ENCODE measurements around the gene SLC7A14.
"Not testable (repeated sequence)": the region's sequence is repeated elsewhere in the genome, so short reads cannot be mapped to it uniquely, and the experiment has no call there.

Gene SLC7A14

DNA sequence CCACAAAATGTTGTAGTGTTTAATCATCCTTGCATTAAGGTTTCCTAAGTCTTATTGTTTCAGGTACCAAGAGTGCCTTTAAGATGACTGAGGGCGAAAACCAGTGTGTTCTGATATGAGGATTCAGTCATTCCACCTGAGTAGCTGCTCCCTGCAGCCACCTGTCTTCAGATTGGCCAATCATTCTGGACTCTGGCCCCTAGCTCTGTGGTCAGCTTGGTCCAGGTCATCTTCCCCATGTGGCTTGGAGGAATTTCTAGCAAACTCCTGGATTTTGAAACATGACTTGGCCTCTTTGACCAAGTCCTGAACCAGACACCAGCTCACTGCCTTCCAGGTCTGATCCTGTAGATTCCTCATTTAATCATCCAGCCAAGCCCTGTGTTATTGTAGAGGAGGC is 7.8 kb upstream of the SLC7A14 start:
- no peak for DNase-seq (ENCODE audit: low spot score)

DNA sequence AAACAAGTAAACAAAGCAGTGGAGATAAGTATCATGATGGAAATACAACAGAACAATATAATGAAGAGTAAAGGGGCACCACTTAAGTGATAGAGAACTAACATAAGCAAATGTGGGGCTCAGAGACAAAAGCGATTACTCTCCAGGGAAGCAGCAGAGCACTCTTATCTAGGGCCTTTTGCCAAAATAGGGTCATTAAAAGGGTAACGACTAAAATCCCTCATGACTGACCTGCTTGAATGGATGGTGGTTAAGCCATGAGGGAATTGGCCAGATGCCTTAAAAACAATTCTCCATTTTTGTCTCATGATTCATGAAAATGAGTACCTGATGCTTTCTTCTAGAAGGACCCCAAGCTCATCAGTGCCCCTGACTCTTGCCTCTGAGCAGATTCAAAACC is 3.2 kb upstream of the SLC7A14 start:
- no peak for DNase-seq (ENCODE audit: low spot score)

DNA sequence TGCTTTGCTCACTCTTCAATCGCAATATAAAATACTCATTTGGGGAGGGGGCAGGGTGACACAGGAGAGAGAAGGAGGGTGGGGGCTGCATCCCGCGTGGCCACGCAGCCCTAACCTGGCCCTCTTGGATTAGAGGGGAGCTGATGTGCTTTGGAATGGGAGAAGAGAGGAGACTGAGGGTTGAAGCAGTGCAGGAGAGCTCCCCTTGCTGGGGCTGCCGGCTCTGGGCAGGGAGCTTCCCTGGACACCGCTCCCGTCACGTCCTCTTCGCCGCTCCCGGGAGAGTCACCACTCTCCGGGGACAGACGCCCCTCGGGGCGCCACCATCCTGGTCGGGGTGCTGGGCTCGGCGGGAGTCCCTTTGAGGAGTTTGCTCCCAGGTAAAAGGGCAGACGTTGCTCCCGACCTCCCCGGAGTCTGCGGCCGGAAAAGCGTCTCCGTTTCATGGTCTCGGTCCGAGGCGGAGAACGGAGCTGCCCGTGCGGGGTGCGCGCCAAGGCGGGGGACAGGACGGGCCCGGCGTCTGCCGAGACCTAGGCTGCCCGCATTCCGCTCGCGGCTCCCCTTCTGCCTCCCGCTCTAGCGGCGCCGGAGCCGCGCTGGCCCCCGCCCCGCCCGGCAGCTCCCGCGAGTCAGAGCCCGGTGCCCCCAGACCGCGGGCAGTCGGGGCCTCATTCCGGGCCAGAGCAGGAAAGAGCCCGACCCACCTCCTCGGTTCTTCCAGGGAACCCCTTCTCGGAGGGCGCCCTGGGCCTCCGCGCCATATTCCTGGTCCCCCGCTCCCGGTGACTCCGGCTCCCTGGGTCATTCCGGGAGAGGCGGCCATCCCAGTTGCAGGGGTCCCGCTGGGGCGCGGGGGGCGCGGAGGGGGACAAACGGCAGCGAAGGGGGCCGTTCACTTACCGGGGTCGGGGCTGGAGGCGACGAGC is 603 bp downstream of the SLC7A14 start:
- no peak for DNase-seq (ENCODE audit: low spot score)

DNA sequence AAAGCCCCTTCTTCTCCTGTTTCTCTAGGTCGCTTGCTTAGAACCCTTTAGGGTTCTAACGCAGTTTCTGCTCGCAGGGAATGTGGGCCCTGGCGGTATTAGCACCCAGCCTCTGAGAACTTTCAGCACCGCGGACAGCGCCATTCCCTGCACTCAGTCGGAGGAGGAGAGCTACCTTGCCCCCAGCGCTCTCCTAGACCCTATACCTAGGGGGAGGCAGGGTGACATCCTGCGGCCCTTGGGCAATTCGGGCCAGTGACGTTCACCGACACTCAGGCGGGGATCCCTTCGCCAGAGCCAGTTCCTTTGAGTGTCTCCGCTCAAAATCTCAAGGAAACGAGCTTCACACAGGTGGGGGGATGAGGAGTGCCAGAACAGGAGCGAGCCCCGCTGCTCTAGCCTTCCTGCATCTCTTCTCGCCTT is 1.3 kb downstream of the SLC7A14 start:
- peak; percentile 49 for DNase-seq (ENCODE audit: low spot score)

DNA sequence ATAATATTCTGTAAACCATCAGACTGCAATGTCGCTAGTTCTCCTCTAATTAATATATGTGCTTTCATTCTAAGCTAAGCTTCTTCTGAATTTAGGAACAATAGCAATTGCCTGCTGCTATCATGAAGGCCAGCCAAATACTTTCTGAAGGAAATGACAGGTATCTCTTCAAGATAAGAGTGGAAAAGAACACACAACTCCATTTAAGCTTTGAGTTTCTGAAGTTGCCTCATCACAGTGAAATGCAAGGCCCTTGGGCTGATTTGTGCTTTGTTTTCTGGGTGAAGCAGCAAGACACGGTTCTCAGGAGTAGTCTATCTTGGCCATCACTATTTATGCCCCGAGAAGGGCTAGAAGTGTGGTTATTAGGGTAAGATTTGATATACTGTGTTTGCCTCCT is 6.2 kb downstream of the SLC7A14 start:
- no peak for DNase-seq (ENCODE audit: low spot score)

DNA sequence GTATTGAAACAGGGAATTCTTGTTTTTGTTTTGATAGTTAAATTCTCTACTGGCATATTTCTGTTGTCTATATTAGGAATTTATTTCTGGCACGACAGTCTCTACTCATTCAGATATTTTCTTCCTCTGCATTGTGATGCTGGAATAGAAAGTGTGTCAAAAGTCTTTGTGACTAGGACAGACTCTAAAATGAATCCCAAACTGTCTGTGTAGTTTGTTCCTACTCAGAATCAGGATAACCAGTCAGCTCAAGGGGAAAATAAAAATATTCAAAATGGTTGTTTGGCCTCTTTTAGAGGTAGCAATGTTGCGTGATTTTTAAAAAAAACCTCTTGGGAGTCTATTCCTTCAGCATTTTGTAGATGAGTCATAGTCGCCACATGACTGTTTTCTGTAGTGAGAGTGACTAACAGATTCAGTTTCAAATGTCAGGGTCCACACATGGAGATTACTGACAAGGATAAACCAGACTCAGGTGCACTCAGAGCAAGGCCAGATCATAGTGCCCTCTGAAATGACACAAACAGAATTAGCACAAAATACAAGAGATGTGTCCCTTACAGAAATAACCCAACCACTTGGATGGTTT is 13.1 kb downstream of the SLC7A14 start:
- no peak for DNase-seq (ENCODE audit: low spot score)

DNA sequence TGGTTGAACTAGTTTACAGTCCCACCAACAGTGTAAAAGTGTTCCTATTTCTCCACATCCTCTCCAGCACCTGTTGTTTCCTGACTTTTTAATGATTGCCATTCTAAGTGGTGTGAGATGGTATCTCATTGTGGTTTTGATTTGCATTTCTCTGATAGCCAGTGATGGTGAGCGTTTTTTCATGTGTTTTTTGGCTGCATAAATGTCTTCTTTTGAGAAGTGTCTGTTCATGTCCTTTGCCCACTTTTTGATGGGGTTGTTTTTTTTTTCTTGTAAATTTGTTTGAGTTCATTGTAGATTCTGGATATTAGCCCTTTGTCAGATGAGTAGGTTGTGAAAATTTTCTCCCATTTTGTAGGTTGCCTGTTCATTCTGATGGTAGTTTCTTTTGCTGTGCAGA is 18.3 kb downstream of the SLC7A14 start:
- not testable (repeated sequence) for DNase-seq (ENCODE audit: low spot score)

DNA sequence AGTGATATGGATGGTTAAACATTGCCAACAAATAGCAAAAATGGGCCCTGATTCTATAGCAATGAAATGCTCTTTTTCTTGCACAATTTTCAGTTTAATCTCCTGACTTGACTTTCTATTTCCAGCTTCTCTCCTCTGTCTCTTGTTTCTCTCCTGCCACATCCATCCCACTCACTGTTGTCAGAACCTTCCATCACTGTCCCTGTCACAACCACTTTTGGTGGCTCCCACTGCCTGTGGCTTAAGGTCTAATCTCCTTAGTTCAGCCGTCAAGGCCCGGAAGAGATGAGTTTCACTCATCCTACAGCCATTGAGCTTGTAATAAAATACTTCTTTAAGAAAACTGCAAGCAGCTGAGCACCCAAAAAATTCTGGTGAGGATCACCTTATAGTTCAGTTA is 19.5 kb downstream of the SLC7A14 start:
- DNase-seq (ENCODE audit: low spot score): no peak

DNA sequence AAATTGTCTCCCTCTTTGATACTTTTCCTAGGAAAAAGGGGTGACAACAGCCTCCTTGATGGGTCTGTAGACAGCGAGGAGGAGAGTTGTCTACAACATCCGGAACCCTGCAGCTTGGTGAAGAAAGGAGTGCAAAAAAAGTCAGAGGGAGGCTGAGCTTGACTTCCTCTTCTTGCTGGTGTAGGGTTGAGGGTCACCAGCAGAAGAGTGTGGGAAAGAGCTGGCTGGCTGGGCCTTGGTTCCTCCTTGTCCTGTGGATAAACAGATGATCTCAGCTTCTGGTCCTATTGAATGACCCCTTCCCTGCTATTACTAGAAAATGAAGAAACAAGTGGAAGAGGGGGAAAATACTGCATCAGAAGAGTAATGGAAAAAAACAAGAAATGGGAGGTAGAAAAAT is 20.4 kb downstream of the SLC7A14 start:
- DNase-seq (ENCODE audit: low spot score): no peak

DNA sequence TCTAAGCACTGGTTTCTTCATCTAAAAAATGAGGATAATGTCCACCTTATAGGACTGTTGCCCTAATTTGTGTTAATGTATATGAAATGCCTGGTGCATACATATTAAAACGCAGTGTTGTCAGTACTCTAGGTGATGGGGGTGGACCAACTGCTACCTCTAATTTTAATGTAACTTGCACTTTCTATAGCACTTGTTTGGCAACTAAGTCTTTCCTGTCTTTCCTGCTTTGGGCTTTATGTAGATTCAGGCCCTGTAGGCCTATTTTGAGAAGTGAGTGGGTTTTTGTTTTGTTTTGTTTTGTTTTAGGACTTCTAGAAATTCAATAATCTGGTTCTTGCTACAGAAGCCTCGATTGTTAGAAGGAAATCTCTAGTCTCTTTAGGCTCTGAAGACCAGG is 21.2 kb downstream of the SLC7A14 start:
- DNase-seq (ENCODE audit: low spot score): no peak

DNA sequence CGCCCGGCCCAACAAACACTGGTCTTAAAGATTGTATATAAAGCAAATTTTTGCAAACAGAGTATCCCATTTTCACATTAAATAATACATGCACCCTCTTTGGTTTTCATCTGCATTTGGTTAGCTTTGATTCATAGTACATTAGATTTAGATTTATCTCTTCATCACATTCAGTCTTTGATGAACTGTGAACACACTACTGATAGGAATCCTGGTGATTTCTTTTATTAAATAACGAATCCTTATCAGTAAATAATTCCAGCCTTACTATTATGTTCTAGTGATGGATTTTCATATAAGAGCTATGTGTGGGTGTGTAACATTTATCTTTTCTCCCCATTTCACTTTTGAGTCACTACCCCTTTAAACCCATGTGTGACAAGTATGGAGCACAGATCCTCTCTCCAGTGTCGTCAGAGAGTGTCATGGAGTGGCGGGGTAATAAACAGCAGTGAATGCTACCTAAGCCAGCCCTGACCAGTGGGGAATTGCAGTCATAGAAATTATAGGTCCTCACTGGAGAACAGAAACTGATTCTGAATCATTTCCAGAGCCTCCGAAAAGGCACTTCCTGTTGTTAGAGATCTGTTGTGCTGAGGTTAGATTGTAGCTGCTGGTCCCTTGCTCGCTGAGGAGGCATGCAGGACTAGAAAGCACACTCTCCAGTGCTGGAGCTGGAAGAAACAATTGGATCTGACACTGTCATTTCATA is 22.0 kb downstream of the SLC7A14 start:
- DNase-seq (ENCODE audit: low spot score): no peak

DNA sequence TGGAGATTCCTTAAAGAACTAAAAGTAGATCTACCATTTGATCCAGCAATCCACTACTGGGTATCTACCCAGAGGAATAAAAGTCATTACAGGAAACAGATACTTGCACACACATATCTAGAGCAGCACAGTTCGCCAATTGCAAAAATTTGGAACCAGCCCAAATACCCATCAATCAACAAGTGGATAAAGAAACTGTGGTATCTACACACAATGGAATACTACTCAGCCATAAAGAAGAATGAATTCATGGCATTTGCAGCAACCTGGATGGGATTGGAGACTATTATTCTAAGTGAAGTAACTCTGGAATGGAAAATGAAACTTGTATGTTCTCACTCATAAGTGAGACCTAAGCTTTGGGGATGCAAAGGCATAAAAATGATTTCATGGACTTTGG is 23.8 kb downstream of the SLC7A14 start:
- no peak for DNase-seq (ENCODE audit: low spot score)

DNA sequence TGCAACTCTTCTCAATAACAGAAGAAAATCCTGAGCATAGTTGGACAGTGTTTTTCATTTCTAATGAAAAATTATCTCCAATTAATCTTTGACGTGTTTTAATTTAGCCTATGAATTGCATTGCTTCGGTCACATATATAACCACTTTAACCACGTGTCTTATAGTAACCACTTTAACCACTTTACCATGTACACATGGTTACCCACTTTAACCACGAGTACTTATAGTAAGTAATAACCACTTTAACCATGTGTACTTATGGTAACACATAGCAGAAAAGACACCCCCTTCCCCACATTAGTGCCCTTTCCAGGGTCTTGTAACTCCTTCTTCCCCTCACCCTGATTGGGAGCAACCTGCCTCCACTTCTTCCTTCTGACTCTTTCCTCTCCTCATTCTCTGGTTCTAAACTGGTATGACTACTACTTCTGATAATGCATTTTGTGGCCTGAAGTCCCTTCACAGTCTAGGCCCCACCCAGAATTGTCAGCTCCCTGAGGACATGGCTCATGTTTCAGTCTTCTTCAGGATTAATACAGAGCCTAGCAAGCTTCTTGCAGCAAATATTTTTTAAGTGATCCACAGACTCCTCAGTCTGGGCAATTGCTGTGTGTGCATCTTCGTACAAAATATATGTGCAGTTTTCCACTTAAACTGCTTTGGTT is 25.0 kb downstream of the SLC7A14 start:
- DNase-seq (ENCODE audit: low spot score): no peak

DNA sequence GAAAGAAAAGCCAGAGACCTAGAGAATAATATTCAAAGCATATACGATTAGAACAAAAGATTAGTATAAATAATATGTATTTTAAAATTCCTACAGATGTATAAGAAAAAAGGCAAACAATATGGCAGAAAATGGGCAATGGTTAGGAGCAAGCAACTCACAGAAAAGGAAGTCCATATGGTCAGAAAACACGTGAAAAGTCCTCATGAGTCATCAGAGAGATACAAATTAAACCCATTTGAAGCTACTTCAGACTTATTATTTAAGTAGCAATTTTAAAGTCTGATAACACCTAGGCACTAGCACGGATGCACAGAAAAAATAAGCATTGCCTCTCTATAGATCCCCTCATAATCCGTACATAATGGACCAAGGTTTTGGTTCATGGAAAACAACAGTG is 25.6 kb downstream of the SLC7A14 start:
- no peak for DNase-seq (ENCODE audit: low spot score)

DNA sequence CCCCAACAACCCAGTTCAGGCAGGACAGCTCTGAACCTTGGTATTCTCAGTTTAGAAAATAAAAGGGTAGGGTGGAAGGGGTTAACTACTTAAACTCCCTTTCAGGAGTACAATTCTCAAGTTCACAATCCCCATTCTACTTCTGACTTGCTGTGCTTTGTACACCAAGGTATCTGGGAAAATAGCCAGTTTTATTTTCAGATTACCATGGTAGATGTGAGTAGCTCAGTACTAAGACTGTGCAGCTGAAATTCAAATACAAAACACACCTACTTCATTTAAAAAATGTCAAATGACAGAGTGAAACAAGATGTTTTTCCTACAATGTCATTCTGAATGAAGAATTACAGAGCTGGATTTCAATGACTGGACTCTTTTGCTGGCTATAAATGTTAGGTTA is 27.4 kb downstream of the SLC7A14 start:
- no peak for DNase-seq (ENCODE audit: low spot score)

DNA sequence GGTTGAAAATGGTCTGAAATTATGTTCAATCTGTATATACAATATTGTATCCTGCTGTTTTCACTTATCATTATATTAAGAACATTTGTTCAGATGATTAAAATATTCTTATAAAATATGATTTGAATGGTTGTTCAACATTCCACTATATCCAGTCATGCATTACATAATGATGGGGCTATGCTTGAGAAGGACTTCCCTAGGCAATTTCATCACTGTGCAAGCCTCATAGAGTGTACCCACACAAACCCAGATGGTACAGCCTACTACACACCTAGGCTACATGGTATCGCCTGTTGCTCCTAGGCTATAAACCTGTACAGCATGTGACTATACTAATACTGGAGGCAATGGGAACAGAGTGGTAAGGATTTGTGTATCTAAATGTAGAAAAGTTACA is 30.5 kb downstream of the SLC7A14 start:
- no peak for DNase-seq (ENCODE audit: low spot score)

DNA sequence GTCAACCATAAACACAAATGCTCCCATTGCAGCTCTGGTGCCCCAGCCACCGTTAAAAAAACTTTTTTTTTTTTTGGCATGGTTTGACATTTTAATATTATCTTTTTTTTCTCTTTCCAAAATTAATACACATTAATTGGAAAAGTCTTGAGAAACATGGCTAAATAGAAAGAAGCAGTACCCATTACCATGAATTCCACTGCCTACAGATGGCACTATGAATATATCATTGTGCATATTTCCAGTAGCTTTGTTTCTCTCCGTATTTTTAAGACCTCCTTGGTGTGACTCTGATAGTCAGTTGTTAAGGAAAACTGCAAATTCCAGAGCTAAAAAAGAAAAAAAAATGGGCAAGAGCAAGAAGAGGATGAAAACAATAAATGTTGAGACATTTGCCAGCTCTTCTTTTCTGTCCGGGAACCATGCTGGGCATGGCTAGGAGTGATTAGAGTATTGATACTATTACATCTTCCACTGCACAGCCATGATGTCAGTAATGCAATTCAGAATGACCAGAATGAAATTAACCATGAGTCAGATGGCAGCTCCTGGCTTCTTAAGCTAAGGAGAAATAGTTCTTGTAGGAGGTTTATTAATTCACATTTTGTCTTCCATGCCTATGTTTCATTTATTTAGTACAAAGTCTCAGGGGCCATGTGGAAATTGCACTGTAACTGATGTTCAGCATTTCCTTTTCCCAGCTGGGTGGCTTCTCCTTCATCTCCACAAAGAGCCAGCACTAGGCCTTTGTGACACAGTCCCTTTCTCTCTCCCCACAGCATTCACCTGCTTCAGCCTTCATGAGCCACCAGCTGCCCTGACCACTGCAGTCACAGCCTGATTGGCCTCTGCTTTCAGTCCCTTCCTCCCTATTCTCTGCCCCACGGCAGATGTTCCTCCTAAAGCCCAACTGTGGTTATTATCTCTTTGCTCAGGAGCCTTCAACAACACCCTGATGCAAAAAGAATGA is 31.8 kb downstream of the SLC7A14 start:
- DNase-seq (ENCODE audit: low spot score): no peak

DNA sequence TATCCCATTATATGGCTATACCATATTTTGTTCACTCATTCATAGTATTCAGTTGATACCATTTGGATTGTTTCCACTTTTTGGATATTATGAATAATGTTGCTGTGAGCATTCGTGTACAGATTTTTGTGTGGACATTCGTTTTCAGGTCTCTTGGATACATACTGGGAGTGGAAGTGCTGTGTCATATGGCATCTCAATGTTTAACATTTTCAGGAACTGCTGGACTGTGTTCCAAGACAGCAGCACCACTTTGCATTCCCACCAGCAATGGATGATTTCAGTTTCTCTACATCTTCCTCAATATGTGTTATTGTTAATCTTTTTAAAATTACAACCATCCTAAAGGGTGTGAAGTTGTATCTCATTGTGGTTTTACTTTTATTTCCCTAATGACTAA is 34.6 kb downstream of the SLC7A14 start:
- no peak for DNase-seq (ENCODE audit: low spot score)

DNA sequence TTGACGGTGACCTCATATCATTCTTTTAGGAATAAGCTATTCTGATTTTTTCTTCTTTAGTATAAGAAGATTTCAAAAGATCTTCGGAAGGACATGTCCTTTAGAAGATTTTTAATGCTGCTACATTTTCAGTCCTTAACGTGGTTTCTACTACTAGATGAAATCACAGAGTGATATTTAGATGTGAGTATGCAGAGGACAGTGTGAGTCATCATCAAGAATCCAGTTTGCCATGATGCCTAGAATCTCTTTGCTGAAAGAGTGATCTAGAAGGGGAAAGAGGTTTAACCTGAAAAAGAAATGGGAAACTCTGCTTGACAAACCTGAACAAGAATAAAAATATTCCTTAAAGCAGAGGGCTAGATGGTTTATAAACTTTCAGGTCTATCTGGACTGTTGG is 43.2 kb downstream of the SLC7A14 start:
- no peak for DNase-seq (ENCODE audit: low spot score)

DNA sequence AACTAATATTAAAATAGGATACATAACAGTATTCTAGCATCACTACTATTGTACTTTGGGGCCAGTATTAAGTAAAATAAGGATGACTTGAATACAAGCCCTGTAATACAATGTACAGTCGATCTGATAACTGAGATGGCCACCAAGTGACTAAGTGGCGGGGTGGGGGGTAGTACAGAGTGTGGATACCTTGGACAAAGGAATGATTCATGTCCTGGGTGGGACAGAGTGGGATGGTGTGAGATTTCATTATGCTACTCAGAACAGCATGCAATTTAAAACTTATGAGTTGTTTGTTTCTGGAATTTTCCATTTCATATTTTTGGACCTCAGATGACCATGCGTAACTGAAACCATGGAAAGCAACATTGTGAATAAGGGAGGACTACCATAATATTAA is 46.0 kb downstream of the SLC7A14 start:
- no peak for DNase-seq (ENCODE audit: low spot score)

DNA sequence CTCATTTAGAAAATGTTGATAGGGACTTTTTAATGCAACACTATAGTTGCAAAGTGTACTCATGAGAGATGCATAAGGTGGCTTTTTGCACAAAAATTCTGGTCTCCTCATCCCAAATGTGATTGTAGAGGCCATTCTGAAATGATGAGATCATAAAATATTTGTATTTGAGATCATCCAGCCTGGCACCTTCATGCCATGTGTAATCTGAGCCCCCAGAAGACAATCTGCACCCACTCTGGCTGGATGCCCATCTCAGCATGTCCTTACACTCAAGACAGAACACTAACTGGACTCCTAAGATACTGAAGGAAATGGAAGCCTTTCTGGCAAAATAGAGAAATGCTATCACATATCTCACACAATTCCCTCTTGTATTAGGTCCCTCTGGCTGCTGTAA is 49.2 kb downstream of the SLC7A14 start:
- DNase-seq (ENCODE audit: low spot score): no peak
